ENCODE measurements around the gene HPRT1.

DNA sequence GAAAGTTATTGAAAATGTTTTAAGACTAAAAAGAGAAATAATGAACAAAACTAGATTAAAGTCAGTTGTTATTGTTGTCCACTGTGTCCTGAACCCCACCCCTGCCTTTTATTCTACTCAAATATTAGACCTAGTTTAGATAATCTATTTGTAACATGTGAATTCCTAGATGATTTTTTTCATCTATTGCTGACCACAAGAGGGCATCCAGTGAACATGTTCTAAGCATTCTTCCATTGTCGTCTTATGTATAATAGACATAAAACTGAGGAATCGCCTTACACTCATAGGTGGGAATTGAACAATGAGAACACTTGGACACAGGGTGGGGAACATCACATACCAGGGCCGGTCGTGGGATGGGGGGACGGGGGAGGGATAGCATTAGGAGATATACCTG, 36.4 kb upstream of the HPRT1 start:
- TF ChIP-seq, protein P1, sequence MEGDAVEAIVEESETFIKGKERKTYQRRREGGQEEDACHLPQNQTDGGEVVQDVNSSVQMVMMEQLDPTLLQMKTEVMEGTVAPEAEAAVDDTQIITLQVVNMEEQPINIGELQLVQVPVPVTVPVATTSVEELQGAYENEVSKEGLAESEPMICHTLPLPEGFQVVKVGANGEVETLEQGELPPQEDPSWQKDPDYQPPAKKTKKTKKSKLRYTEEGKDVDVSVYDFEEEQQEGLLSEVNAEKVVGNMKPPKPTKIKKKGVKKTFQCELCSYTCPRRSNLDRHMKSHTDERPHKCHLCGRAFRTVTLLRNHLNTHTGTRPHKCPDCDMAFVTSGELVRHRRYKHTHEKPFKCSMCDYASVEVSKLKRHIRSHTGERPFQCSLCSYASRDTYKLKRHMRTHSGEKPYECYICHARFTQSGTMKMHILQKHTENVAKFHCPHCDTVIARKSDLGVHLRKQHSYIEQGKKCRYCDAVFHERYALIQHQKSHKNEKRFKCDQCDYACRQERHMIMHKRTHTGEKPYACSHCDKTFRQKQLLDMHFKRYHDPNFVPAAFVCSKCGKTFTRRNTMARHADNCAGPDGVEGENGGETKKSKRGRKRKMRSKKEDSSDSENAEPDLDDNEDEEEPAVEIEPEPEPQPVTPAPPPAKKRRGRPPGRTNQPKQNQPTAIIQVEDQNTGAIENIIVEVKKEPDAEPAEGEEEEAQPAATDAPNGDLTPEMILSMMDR (IDR thresholded peaks at IDR 0.05), result no peak
- TF ChIP-seq POLR2AphosphoS5 (IDR thresholded peaks at IDR 0.05), result no peak
